Measurements from ENCODE around the gene CHPT1.
"Not testable (repeated sequence)": the region's sequence is repeated elsewhere in the genome, so short reads cannot be mapped to it uniquely, and the experiment has no call there.

CHPT1 gene

GRCh38 chr12:101697197-101697929, at the start of gene CHPT1:
Gene CHPT1 (plus strand): TSS chr12:101697640. CDS start chr12:101697862, 222 bp downstream.
- peak; percentile 33 for DNase-seq

DNA sequence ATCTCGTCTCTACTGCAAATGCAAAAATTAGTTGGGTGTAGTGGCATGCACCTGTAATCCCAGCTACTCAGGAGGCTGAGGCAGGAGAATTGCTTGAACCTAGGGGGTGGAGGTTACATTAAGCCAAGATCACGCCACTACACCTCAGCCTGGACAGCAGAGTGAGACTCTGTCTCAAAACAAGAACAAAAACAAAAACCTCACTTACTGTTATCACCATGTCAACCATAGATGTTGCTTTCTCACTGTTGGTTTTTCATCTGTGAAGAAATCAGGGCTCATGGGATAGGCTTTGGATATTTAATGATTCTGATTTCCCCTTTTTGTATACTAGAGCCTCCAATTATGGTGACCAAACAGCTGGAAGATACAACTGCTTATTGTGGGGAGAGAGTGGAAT, 49.7 kb upstream of the CHPT1 start:
- DNase-seq = no peak

DNA sequence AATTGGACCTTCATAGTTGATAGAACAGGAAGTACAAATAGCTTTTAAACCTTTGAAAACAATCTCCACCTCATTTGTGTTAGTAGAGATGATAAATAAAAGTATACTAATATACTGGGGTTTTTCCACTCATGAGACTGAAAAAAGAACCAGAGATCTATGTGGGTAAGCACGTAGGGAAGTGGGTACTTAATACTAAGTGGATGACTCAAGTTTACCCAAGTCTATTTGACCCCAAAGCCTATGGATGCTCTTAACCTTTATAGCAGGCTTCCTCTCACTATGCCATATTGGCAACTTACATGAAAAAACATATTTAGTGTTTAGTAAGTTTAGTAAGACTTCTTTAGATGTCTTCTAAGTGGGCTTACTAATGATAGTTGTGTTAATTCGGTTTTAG, 49.2 kb upstream of the CHPT1 start:
- no peak for DNase-seq

DNA sequence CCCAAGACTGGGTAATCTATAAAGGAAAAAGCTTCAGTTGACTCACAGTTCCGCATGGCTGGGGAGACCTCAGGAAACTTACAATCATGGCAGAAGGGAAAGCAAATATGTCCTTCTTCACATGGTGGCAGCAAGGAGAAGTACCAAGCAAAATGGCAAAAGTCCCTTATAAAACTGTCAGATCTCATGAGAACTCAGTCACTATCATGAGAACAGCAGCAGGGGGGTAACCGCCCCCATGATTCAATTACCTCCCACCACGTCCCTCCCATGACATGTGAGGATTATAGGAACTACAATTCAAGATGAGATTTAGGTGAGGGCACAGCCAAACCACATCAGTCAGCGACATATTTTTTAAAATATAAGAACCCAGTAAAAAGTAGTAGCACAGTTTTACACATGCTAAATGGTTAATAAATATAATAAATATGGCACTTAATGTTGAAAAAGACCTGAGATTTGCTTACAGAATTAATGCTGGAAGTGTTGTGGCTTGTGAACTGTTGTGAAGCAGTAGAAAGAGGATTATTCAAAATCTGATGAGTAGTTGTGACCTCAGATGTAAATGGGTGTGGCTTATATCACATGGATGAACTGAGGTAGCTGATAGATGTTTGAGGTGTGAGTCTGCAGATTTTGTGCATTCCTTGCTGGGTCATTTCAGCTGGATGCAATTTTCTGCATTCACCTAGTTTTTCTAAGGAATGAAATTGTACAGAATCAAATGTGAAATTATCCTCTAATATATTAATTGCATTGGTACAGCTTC, 46.9 kb upstream of the CHPT1 start:
- no peak for DNase-seq

- DNase-seq = no peak
These were observed 44.4 kb upstream of the CHPT1 start for GRCh38 chr12:101653030-101653429.

DNA sequence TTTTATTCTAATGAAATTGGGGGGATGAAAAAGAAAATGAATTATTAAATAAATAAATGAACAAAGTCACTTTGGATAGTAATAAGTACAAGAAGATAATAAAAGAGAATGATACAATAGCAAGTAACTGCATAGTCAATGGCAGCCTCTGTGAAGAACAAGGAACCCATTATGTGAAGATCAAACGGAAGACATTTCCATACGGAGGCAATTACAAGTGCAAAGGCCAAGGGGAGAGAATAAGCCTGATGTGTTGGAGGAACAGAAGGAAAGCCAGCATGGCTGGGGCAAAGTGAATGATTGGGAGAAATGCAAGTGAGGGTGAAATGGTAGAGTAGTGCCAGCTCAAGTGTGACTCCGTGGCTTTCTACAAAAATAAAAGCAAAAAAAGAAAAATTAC, 43.9 kb upstream of the CHPT1 start:
- DNase-seq = no peak

DNA sequence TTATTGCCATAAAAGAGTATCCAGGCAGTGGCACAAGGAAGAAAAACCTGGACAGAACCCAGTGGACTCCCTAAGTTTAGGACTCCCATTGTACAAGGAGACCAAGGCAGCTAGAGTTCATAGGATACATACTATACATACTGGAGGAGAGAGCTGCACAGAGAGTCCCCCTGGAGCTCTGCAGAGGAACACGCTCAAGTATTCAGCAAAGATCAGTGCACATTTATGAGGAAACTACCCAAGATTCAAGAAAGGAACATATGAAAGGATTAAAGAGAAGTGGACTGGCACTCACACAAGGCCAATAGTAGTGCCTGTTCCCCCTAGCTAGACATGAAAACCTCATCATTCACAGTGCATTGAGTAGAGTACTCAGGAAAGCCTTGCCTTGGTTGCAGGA, 43.0 kb upstream of the CHPT1 start:
- DNase-seq = no peak

GRCh38 chr12:101655393-101655792, 42.0 kb upstream of the CHPT1 start:
- no peak for DNase-seq

DNA sequence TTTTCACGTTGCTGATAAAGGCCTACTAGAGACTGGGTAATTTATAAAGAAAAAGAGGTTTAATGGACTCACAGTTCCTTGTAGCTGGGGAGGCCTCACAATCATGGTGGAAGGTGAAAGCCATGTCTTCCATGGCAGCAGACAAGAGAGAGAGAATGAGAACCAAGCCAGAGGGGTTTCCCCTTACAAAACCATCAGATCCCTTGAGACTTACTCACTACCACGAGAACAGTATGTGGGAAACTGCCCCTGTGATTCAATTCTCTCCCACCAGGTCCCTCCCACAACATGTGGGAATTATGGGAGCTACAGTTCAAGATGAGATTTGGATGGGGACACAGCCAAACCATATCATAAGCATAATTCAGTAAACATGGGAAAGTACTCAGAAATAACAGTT, 36.8 kb upstream of the CHPT1 start:
- DNase-seq = not testable (repeated sequence)

DNA sequence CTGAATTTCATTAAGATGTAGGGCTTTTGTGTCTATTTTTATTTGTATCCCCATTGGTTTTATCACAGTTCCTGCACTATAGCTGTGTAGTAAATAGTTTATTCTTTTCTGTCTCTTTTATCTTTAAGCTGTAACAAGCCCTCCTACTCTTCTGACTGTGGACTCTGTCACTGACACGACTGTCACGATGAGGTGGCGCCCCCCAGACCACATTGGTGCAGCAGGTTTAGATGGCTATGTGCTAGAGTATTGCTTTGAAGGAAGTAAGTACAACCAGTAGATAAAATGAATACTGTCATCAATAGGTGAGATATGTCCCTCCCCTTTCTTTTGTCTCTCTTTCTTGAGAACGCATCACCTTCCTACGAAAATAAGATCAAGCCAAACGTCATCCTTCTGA, 34.1 kb upstream of the CHPT1 start:
- DNase-seq = no peak

- no peak for DNase-seq
These were observed 32.4 kb upstream of the CHPT1 start for GRCh38 chr12:101664992-101665391.

GRCh38 chr12:101666052-101666728, 31.2 kb upstream of the CHPT1 start:
- no peak for DNase-seq

- no peak for DNase-seq
These were observed 29.8 kb upstream of the CHPT1 start for GRCh38 chr12:101667591-101667990.

GRCh38 chr12:101670007-101670671, 27.3 kb upstream of the CHPT1 start:
- no peak for DNase-seq

GRCh38 chr12:101671157-101671791, 26.2 kb upstream of the CHPT1 start:
- DNase-seq = no peak

DNA sequence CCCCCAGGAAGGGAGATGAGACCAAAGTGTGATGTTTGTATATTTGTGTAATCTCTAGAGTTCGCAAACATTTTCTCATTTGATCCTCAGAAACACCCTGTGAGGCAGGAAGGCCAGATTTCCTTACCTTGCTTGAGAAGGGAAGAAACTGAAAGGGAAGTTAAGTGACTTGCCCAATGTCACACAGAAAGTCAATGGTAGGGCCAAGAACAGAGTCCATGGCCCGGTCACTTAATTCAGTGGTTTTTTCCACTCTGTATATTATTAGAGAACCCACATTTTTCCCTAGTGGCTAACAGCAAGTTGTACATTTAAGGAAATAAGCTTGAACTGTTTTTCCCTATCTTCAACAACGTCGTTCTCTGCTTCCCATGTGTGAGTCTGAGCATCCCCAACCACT, 25.6 kb upstream of the CHPT1 start:
- DNase-seq = no peak

DNA sequence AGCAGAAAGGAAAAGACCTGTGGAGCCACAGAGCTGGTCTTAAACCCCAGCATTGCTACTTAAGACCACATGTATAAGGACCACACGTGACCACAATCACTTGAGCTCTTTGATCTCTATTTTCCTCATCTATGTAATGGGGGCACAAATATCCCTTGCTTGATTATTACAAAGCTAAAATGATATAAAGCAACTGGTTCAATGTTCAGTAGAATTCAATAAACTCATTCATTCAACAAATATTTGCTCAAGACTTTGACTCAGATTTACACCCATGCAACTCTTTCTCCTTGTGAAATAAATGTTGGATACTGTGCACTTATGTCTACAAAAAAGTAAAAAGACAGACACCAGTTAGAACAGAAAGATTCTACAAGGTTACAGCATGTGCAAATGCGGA, 21.9 kb upstream of the CHPT1 start:
- DNase-seq = no peak

- DNase-seq = not testable (repeated sequence)
These were observed 20.9 kb upstream of the CHPT1 start for GRCh38 chr12:101676497-101676896.

DNA sequence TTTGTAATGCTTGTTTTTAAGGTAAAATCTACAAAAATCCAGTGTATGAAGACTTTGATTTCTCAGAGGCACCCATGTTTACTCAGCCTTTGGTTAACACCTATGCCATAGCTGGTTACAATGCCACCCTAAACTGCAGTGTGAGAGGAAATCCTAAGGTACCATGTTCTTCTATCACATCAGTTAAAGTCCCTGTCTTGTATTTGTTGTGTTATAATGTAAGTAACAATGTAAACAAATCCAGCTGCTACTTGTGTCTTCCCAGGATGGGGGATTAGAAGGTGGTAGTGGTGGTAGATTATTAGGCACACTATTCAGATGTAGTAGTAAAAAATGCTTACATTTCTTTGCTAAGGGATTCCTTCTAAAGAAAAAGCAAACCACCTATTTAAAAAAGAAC, 19.4 kb upstream of the CHPT1 start:
- DNase-seq = no peak

- DNase-seq = no peak
These were observed 17.2 kb upstream of the CHPT1 start for GRCh38 chr12:101680240-101680639.

DNA sequence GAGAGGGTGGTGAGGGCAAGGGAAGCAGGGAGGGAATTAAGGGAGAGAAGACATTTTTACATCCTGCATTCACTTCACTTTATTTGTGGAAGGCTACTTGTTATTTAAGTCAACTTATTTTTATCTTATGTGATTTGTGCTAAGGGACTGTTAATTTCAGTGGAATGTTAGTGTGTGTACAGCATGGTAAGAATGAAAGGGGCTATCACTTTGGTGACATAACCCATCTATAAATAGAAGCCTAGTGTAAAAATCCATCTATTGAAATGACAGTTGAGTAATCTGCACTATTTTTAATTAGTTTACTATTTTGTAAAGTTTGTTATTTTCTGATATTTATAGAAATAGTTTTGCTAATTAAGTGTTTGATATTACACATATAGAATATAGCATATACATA, 16.8 kb upstream of the CHPT1 start:
- DNase-seq = no peak

- not testable (repeated sequence) for DNase-seq
These were observed 15.8 kb upstream of the CHPT1 start for GRCh38 chr12:101681627-101682026.

- DNase-seq = no peak
These were observed 12.3 kb upstream of the CHPT1 start for GRCh38 chr12:101685092-101685491.
